Sigmoid colon (tissue), 7 donors: ENCODE results near the gene ISOC2. TPM values are rescaled to one million over a fixed set of nuclear protein-coding genes. Genes with fewer than 3 reads are reported as not detected.

ENCODE experiments used
- DNase-seq: peaks from one replicate; pipeline ENCODE4 v3.0.0-alpha.2; 2019
- H3K27ac ChIP-seq, 4 donors: fragments of 200-600 bp; sonication (generic); one replicate each; pipeline ENCODE4 v1.5.1; 2016 to 2019; ENCODE audit warnings: mild to moderate bottlenecking in 1 of 4
- H3K27me3 ChIP-seq, 3 donors: fragments of 200-600 bp; sonication (generic); one replicate each; pipeline ENCODE4 v1.5.1; 2019; ENCODE audit warnings: mild to moderate bottlenecking in 1 of 3
- H3K36me3 ChIP-seq, 4 donors: fragments of 200-600 bp; sonication (generic); one replicate each; pipeline ENCODE4 v1.5.1; 2016 to 2019
- H3K4me1 ChIP-seq, 4 donors: fragments of 200-600 bp; sonication (generic); one replicate each; pipeline ENCODE4 v1.5.1; 2017 to 2019
- H3K4me3 ChIP-seq, 4 donors: fragments of 200-600 bp; sonication (generic); one replicate each; pipeline ENCODE4 v1.5.1; 2017 to 2019; ENCODE audit warnings: mild to moderate bottlenecking in 2 of 4, moderate library complexity in 1 of 4
- H3K9me3 ChIP-seq, 4 donors: fragments of 200-600 bp in 3 of 4; sonication (generic) in 3 of 4; one replicate each; pipeline versions ENCODE4 v1.5.1 to v1.6.1; 2013 to 2019
- CTCF ChIP-seq, 4 experiments: fragments of 450-650 bp in 3 of 4; fragments of 200-600 bp in 1 of 4; IDR thresholded peaks; one replicate each; pipeline ENCODE4 v1.5.1; 2016 to 2019; ENCODE audit warnings: antibody characterized with exemption in 4 of 4, mild to moderate bottlenecking in 3 of 4, moderate library complexity in 2 of 4
- EP300 ChIP-seq, 4 donors: sonication (generic); formaldehyde crosslinking; IDR thresholded peaks; one replicate each; pipeline ENCODE4 v1.6.1; 2017; ENCODE audit warnings: antibody characterized with exemption in 4 of 4
- POLR2A ChIP-seq, 2 donors: fragments of 450-650 bp; IDR thresholded peaks; one replicate each; pipeline ENCODE4 v1.6.1; 2016; ENCODE audit warnings: antibody characterized with exemption in 2 of 2, mild to moderate bottlenecking in 2 of 2, moderate library complexity in 2 of 2
- POLR2AphosphoS5 ChIP-seq, 4 donors: sonication (generic); formaldehyde crosslinking; IDR thresholded peaks; one replicate each; pipeline ENCODE4 v1.6.1; 2017; ENCODE audit warnings: antibody characterized with exemption in 4 of 4
- WGBS, 2 donors: extraction: QIAGEN DNeasy Blood & Tissue Kit; methylation state at CpG; one replicate each; pipeline ENCODE4 v1.1.7; 2013; 5-methylcytosine and 5-hydroxymethylcytosine counted together
- intact Hi-C: fragments of 100-400 bp; cut with DNase I; formaldehyde crosslinking; loops from one replicate; pipeline ENCODE4 v1.15.1; 2023
- polyA plus RNA-seq, 3 donors: library from polyadenylated mRNA; stranded (reverse); fragments of 200-250 nt; gene quantifications; one replicate each; pipeline ENCODE4 v1.2.3, GENCODE V29; 2013
- total RNA-seq, 4 donors: library from RNA; depleted of rRNA; stranded (reverse); fragments of >200 nt; gene quantifications; one replicate each; pipeline ENCODE4 v1.1.0, GENCODE V29; 2016
- donor health status: healthy with polysubstance abuse.
- donor health status: Bipolar disorder and iron deficiency.
- donor health status: healthy.

Gene ISOC2
- total and polyA plus RNA-seq, 7 donors: 90.3 to 173 (median 114) TPM

DNA sequence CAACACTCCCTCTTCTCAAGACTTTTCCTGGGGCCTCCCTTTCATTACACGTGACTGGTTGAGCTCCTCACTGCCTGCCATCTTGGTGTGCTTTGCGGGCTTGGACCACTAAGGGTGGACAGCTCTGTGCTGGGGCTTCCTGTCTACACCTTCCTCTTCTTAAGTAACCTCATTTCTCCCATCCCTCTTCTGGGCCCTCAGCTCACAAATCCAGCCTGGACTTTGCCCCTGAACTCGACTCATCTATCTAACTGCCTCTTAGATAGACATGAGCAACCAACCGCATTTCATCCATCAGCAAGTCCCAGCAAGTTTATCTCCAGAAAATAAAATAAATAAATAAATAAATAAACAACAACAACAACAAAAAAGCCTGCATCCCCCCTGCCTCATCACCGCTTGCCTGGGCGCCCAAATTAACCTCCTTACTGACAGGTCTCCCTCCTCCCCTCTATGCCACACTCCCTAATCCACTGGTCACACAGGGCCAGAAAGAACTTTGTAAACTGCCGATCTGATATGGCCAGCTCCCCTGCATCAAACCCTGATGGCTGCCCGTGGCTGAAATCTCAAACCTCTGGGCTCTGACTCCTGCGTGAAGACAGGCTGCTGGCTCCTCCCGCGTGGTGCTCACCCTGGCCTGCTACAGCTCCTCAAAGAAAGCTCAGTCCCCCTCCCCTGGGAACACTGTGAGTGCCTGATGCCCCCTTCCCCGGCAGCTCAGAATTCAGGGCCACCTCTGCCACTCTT lies 7.8 kb downstream of the ISOC2 start:
- WGBS, 2 donors: 85 to 92% methylated on average over 12 of the region's 12 CpGs
- Histone ChIP-seq H3K9me3 (no peaks in the 10 kb centered on the region), H3K27ac (no peak overlapping the region), H3K4me3 (no peak overlapping the region), H3K27me3 (peaks cover 26 to 36% (median 31%) of the 10 kb centered on the region in 3 donors), H3K4me1 (peaks cover 0 to 23% (median 22%) of the 10 kb centered on the region in 4 donors), H3K36me3 (peaks cover 0 to 28% (median 0%) of the 10 kb centered on the region in 4 donors)
- no peak for DNase-seq
- TF ChIP-seq EP300 (IDR thresholded peaks at IDR 0.05) (no peak), POLR2A (IDR thresholded peaks at IDR 0.05) (no peak), POLR2AphosphoS5 (IDR thresholded peaks at IDR 0.05) (no peak), CTCF (IDR thresholded peaks at IDR 0.05) (no peak)
- intact Hi-C loops: no loop called here

DNA sequence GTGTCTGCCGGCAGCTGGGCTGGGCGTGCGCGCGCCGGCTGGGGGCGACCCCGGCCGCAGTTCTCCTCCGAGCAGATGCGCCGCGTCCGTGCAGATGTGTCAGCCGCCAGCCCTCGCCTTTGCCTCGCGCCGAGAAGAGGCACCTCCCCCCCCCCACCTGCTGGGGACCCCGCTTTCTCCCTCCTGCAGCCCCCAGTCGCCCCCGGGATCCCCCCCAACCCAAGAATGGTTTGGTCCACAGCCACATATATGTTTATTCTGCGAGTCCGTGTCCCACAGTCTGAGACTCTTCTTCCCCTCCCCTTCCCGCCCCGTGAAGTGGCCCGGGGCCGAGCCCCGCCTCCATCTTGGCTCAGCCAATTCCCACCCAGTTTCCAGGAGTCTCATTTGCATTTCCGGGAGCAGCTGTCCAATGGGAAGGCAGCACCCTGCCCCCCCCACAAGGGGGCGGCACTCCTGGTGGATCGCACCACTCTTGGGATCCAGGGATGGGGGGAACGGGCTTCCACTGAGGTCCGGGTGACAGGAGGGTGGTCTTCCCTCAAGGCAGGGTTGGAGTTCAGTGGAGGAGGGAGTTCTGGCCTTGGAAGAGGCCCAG lies 8.6 kb downstream of the ISOC2 start:
- Histone ChIP-seq H3K9me3 (no peaks in the 10 kb centered on the region), H3K4me3 (peak overlapping the region in 3 of 4 donors; percentile 1 to 36 (median 18)), H3K36me3 (peaks cover 0 to 28% (median 0%) of the 10 kb centered on the region in 4 donors), H3K4me1 (peaks cover 0 to 23% (median 22%) of the 10 kb centered on the region in 4 donors), H3K27ac (no peak overlapping the region), H3K27me3 (peaks cover 26 to 36% (median 31%) of the 10 kb centered on the region in 3 donors)
- TF ChIP-seq POLR2A (IDR thresholded peaks at IDR 0.05) (no peak), CTCF (IDR thresholded peaks at IDR 0.05) (no peak), POLR2AphosphoS5 (IDR thresholded peaks at IDR 0.05) (no peak), EP300 (IDR thresholded peaks at IDR 0.05) (no peak)
- DNase-seq: peak; percentile 88
- WGBS, 2 donors: 22 to 71% methylated on average over 34 of the region's 34 CpGs
- intact Hi-C loops: no loop called here

DNA sequence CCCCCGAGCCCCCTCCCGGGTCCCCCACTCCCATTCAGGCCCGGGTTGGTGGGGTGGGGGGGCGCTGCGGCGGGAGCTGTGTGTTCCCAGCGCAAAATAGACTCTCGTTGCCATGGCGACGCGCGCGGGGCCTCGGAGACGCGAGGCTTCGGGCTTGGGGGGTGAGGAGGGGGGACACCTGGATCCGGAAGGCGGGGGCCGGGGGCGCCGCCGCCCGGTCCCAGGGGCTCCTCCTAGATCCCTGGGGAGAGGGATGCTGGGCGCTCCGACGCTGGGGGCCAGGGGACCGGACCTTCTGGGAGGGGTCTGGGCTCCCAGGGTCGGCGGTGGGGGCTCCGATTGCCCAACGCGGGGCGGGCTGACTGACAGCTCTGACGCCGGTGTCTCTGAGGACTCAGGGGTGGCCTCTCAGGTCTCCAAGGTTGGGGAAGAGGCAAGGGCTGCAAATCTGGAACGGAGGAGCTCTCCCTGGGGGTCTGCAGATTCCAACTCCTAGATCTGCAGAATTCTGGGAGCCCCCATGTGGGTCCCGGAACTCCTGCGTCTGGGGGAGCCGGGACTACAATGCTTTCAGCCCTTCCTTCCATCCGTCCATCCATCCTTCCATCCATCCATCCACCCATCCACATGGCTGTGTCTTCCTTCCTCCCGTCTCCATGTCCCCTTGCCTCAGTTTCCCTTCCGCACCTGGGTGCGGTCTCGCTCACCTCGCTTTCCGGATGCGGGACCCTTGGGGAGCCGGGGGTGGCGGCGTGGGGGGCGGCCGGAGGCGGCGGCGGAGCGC lies 9.3 kb downstream of the ISOC2 start:
- TF ChIP-seq CTCF (IDR thresholded peaks at IDR 0.05) (no peak), POLR2A (IDR thresholded peaks at IDR 0.05) (no peak), POLR2AphosphoS5 (IDR thresholded peaks at IDR 0.05) (peak in 1 of 4 donors; percentile 18), EP300 (IDR thresholded peaks at IDR 0.05) (no peak)
- Histone ChIP-seq H3K4me3 (peak overlapping the region in 3 of 4 donors; percentile 1 to 36 (median 18)), H3K27me3 (peaks cover 26 to 36% (median 31%) of the 10 kb centered on the region in 3 donors), H3K9me3 (no peaks in the 10 kb centered on the region), H3K4me1 (peaks cover 0 to 23% (median 22%) of the 10 kb centered on the region in 4 donors), H3K27ac (no peak overlapping the region), H3K36me3 (peaks cover 0 to 28% (median 0%) of the 10 kb centered on the region in 4 donors)
- WGBS, 2 donors: 4 to 24% methylated on average over 57 of the region's 57 CpGs
- no peak for DNase-seq
- intact Hi-C loops: no loop called here

DNA sequence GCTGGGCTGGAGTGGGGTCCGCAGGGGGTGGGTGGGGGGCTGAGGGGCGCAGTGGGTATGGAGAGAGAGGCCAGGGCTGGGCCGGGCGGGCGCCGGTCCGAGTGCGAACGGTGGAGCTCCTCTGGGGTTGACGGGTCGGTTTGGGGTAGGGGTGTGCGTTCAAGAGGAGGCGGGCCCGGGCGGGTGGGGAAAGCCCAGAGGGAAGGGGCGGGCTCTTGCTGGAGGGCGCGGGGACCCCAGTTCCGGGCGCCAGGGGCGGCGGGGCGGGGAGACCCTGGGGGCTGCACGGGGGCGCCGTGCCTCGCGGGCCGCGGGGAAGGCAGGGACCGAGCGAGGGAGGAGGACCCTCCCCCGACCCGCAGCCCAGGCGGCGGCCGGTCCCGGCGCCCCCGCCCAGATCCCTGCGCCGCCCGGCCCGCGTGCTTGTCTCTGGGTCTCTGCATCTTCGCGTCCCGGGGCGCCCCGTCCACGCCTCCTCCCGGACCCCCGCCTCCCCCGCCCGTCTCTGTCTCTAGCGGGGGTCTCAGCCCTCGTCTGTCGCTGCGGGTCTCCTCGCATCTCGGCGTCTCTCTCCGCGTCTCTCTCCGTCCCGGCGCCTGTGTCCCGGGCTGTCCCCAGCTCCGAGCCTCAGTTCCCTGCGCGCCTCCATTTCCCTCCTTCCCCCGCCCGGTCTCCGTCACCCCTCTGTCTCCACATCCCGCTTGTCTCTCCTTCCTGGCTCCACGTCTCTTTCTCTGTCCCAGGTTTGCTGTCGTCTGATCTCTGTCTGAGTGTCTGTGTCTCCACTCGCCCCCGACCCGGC lies 10.1 kb downstream of the ISOC2 start:
- Histone ChIP-seq H3K4me3 (peak overlapping the region in 2 of 4 donors; percentile 13 to 18), H3K4me1 (peaks cover 0 to 23% (median 22%) of the 10 kb centered on the region in 4 donors), H3K27me3 (peaks cover 26 to 39% (median 31%) of the 10 kb centered on the region in 3 donors), H3K27ac (no peak overlapping the region), H3K36me3 (peaks cover 0 to 25% (median 0%) of the 10 kb centered on the region in 4 donors), H3K9me3 (no peaks in the 10 kb centered on the region)
- TF ChIP-seq POLR2A (IDR thresholded peaks at IDR 0.05) (no peak), CTCF (IDR thresholded peaks at IDR 0.05) (no peak), POLR2AphosphoS5 (IDR thresholded peaks at IDR 0.05) (no peak), EP300 (IDR thresholded peaks at IDR 0.05) (no peak)
- DNase-seq: no peak
- intact Hi-C loops: no loop called here
- 2 to 4% methylated on average over 80 of the region's 80 CpGs for WGBS, 2 donors
